HCT116 (cell line): ENCODE measurements around the gene SSR2. TPM values are rescaled to one million over a fixed set of nuclear protein-coding genes. Genes with fewer than 3 reads are reported as not detected.
A peak's percentile ranks its signal among the peaks of the same experiment; 100 is the strongest.

Experiments
- ATAC-seq: fragments of 200-7000 bp; cut with Tn5 transposase; 2 replicates; pipeline ENCODE4 v1.9.1; 2020; ENCODE audit warnings: mild to moderate bottlenecking, moderate library complexity
- BruUV-seq: library from RNA; stranded (reverse); fragments of 400-500 nt; replicated peaks from 2 replicates; lab custom pipeline; 2021; lab: Mats Ljungman, UMichigan
- CTCF ChIA-PET: fragments of 300-600 bp; sonication (Branson Sonifier 250); formaldehyde crosslinking; loops from one replicate; lab custom pipeline; 2021; ENCODE audit warnings: antibody characterized with exemption; lab: Charles Lee
- POLR2A ChIA-PET: fragments of 300-600, 350-600 bp; sonication (Branson Sonifier 250); formaldehyde crosslinking; loops from one replicate; lab custom pipeline; 2021; ENCODE audit warnings: antibody characterized with exemption; lab: Charles Lee
- RAD21 ChIA-PET, 2 experiments: fragments of 300-600 bp; sonication (Branson Sonifier 250); formaldehyde crosslinking; loops; one replicate each; lab custom pipeline; 2023; ENCODE audit warnings: low total read pairs in 2 of 2; ENCODE audit not compliant: uncharacterized antibody in 2 of 2, unreplicated experiment in 2 of 2, low non-redundant PET in 1 of 2; lab: Charles Lee
- DNase-seq: peaks from one replicate; pipeline ENCODE4 v3.0.0-alpha.2; 2010; ENCODE audit warnings: low read depth, low spot score
- H2AFZ ChIP-seq: fragments of 200-600 bp; shearing (Covaris generic), sonication (generic); 2 replicates; pipeline ENCODE4 v1.6.1; 2017; ENCODE audit warnings: low read depth, mixed run types, mixed read lengths, antibody characterized with exemption, low read length; ENCODE audit not compliant: poor library complexity, severe bottlenecking
- H3K27ac ChIP-seq: 2 replicates; pipeline ENCODE4 v1.5.1; 2012; ENCODE audit warnings: low read depth, low read length
- H3K27me3 ChIP-seq: fragments of 200-600 bp; sonication (generic); 2 replicates; pipeline ENCODE4 v1.6.1; 2016; ENCODE audit warnings: mixed run types, low read length, mixed read lengths; ENCODE audit not compliant: insufficient read depth
- H3K36me3 ChIP-seq, 2 experiments: fragments of 200-500 bp in 1 of 2; fragments of 200-600 bp in 1 of 2; sonication (Bioruptor generic) in 1 of 2; sonication (generic) in 1 of 2; 2 replicates each; pipeline versions ENCODE4 v1.5.1 to v1.6.1; 2014 to 2016; ENCODE audit warnings: low read length in 2 of 2, inconsistent platforms in 1 of 2, mixed read lengths in 1 of 2, mixed run types in 1 of 2; ENCODE audit not compliant: insufficient read depth in 2 of 2, control insufficient read depth in 1 of 2
- H3K4me1 ChIP-seq, 2 experiments: fragments of 200-600 bp in 1 of 2; sonication (generic) in 1 of 2; 2 replicates each; pipeline versions ENCODE4 v1.5.1 to v1.6.1; 2012 to 2017; ENCODE audit warnings: low read length in 2 of 2, inconsistent platforms in 1 of 2, mild to moderate bottlenecking in 1 of 2, mixed read lengths in 1 of 2, mixed run types in 1 of 2, moderate library complexity in 1 of 2; ENCODE audit not compliant: insufficient read depth in 2 of 2, control insufficient read depth in 1 of 2
- H3K4me2 ChIP-seq: fragments of 200-600 bp; sonication (generic); 2 replicates; pipeline ENCODE4 v1.6.1; 2017; ENCODE audit warnings: mixed run types, low read length, mixed read lengths
- H3K4me3 ChIP-seq, 2 experiments: fragments of 200-600 bp in 1 of 2; sonication (generic) in 1 of 2; replicated peaks in 1 of 2; 2 replicates each; pipeline ENCODE4 v1.5.1; 2011 to 2016; ENCODE audit warnings: low read length in 2 of 2, control low read depth in 1 of 2, low read depth in 1 of 2, mild to moderate bottlenecking in 1 of 2, mixed read lengths in 1 of 2, mixed run types in 1 of 2
- H3K79me2 ChIP-seq: fragments of 200-600 bp; sonication (generic); 2 replicates; pipeline ENCODE4 v1.6.1; 2017; ENCODE audit warnings: mild to moderate bottlenecking, mixed run types, low read length, moderate library complexity, mixed read lengths; ENCODE audit not compliant: insufficient read depth
- H3K9ac ChIP-seq: fragments of 200-600 bp; sonication (generic); 2 replicates; pipeline ENCODE4 v1.6.1; 2016; ENCODE audit warnings: low read length, mixed read lengths
- H3K9me2 ChIP-seq: fragments of 200-600 bp; sonication (generic), shearing (Covaris generic); 2 replicates; pipeline ENCODE4 v1.6.1; 2017; ENCODE audit warnings: mixed run types, mild to moderate bottlenecking, moderate library complexity; ENCODE audit not compliant: insufficient read depth
- H3K9me3 ChIP-seq, 2 experiments: fragments of 200-500 bp in 1 of 2; fragments of 200-600 bp in 1 of 2; sonication (Bioruptor generic) in 1 of 2; sonication (generic) in 1 of 2; 2 replicates each; pipeline ENCODE4 v1.6.1; 2014 to 2017; ENCODE audit warnings: low read length in 2 of 2, mixed read lengths in 2 of 2, inconsistent platforms in 1 of 2, low read depth in 1 of 2, mild to moderate bottlenecking in 1 of 2, mixed run types in 1 of 2, moderate library complexity in 1 of 2; ENCODE audit not compliant: control insufficient read depth in 1 of 2, insufficient read depth in 1 of 2
- H4K20me1 ChIP-seq: fragments of 200-600 bp; sonication (generic), shearing (Covaris generic); 2 replicates; pipeline ENCODE4 v1.6.1; 2017; ENCODE audit warnings: mixed run types, mild to moderate bottlenecking, moderate library complexity; ENCODE audit not compliant: insufficient read depth
- CBX3 ChIP-seq: IDR thresholded peaks from 2 replicates; pipeline ENCODE4 v1.6.1; 2012; ENCODE audit warnings: low read depth
- CEBPB ChIP-seq: IDR thresholded peaks from 2 replicates; pipeline ENCODE4 v1.6.1; 2012; ENCODE audit warnings: low read depth
- CTCF ChIP-seq, 3 experiments: fragments of 200-600 bp in 1 of 3; sonication (generic) in 1 of 3; IDR thresholded peaks in 2 of 3; conservative IDR thresholded peaks in 1 of 3; 2 replicates each; pipeline ENCODE4 v1.5.1; 2012 to 2017; ENCODE audit warnings: low read depth in 2 of 3, low read length in 2 of 3, antibody characterized with exemption in 1 of 3, borderline replicate concordance in 1 of 3, control low read depth in 1 of 3, mild to moderate bottlenecking in 1 of 3, mixed read lengths in 1 of 3, mixed run types in 1 of 3, moderate library complexity in 1 of 3; ENCODE audit not compliant: insufficient read depth in 1 of 3
- ELF1 ChIP-seq: IDR thresholded peaks from 2 replicates; pipeline ENCODE4 v1.6.1; 2012; ENCODE audit warnings: low read depth, borderline replicate concordance
- EZH2 ChIP-seq: fragments of 200-600 bp; sonication (generic); IDR thresholded peaks from 2 replicates; pipeline ENCODE4 v1.6.1; 2017; ENCODE audit warnings: antibody characterized with exemption, mixed run types
- FOSL1 ChIP-seq: IDR thresholded peaks from 2 replicates; pipeline ENCODE4 v1.6.1; 2012; ENCODE audit warnings: low read depth
- JUND ChIP-seq: IDR thresholded peaks from 2 replicates; pipeline ENCODE4 v1.6.1; 2012
- MAX ChIP-seq: IDR thresholded peaks from 2 replicates; pipeline ENCODE4 v1.6.1; 2012
- POLR2A ChIP-seq: IDR thresholded peaks from 2 replicates; pipeline ENCODE4 v1.7.0; 2011; ENCODE audit warnings: borderline replicate concordance; ENCODE audit not compliant: insufficient read depth, insufficient read length; ENCODE audit errors: extremely low read depth
- POLR2AphosphoS5 ChIP-seq: IDR thresholded peaks from 2 replicates; pipeline ENCODE4 v1.6.1; 2011; ENCODE audit warnings: mild to moderate bottlenecking, low read depth, low read length, moderate library complexity
- RAD21 ChIP-seq: IDR thresholded peaks from 2 replicates; pipeline ENCODE4 v1.6.1; 2012; ENCODE audit warnings: low read depth, mild to moderate bottlenecking
- REST ChIP-seq: IDR thresholded peaks from 2 replicates; pipeline ENCODE4 v1.6.1; 2012; ENCODE audit warnings: low read depth
- SIN3A ChIP-seq: IDR thresholded peaks from 2 replicates; pipeline ENCODE4 v1.6.1; 2012; ENCODE audit warnings: low read depth
- SRF ChIP-seq: IDR thresholded peaks from 2 replicates; pipeline ENCODE4 v1.6.1; 2012; ENCODE audit warnings: low read depth
- YY1 ChIP-seq: IDR thresholded peaks from 2 replicates; pipeline ENCODE4 v1.6.1; 2011; ENCODE audit warnings: low read length, low read depth, moderate library complexity, mild to moderate bottlenecking; ENCODE audit not compliant: insufficient replicate concordance; ENCODE audit errors: extremely low read depth
- intact Hi-C: fragments of 100-400 bp; cut with micrococcal nuclease; formaldehyde crosslinking; loops from 2 replicates; pipeline ENCODE4 v1.10.0; 2022
- total RNA-seq: library from RNA; stranded (reverse); gene quantifications from one replicate; pipeline ENCODE4 v1.2.1, GENCODE V29; 2021; ENCODE audit not compliant: unreplicated experiment

Gene SSR2
- total RNA-seq, 1 experiment from 2014 or later = 153 TPM

- Histone ChIP-seq H3K9me3 (no peaks in the 10 kb centered on the region), H3K4me1 (peaks cover 4 to 13% of the 10 kb centered on the region in 2 experiments; a peak in 3 of 4 replicates), H3K27ac (no peak overlapping the region), H3K36me3 (no peaks in the 10 kb centered on the region), H3K4me3 (no peak overlapping the region), H3K79me2 (no peaks in the 10 kb centered on the region), H3K27me3 (no peaks in the 10 kb centered on the region), H4K20me1 (no peaks in the 10 kb centered on the region), H2AFZ (peak overlapping the region; percentile 95), H3K9me2 (no peaks in the 10 kb centered on the region), H3K4me2 (peak overlapping the region; percentile 64), H3K9ac (peak overlapping the region; percentile 24; the same call in 1 of the 2 replicates)
- TF ChIP-seq RAD21 (peak; percentile 65), YY1 (peak; percentile 20), CTCF (IDR thresholded peaks at IDR 0.05 in 2 of 3, conservative IDR thresholded peaks at IDR 0.05 in 1 of 3; ENCODE audit: borderline replicate concordance in 1 of 3, insufficient read depth in 1 of 3, low read depth in 2 of 3, low read length in 2 of 3) (peak; percentile 73 to 93 (median 79)), SRF (no peak)
- intact Hi-C loops = loop anchor here (1.0 kb wide), 1 partner anchor 40 kb away; no protein-coding TSS in a partner anchor
- ATAC-seq (peak; percentile 98), DNase-seq (peak; percentile 48)
- ChIA-PET RAD21 (interaction anchor here (0.9 to 1.1 kb wide), 2 partner anchors 34 to 40 kb away, joined by 3 to 4 read pairs; no protein-coding TSS in a partner anchor), POLR2A (no interaction called here), CTCF (interaction anchor here (0.7 to 2.0 kb wide), 8 partner anchors 14 to 334 kb away, joined by 3 to 14 read pairs (median 4); partner anchors contain the start of genes RAB25 and UBQLN4)
- BruUV-seq = no TSS peak
These were observed 5.1 kb upstream of the SSR2 start for GRCh38 chr1:156025876-156026275.

- Histone ChIP-seq H3K4me1 (peaks cover 5 to 17% of the 10 kb centered on the region in 2 experiments; a peak in 3 of 4 replicates), H4K20me1 (no peaks in the 10 kb centered on the region), H3K4me2 (no peak overlapping the region), H3K9me3 (no peaks in the 10 kb centered on the region), H3K9ac (no peak overlapping the region), H3K79me2 (peaks cover 7% of the 10 kb centered on the region), H2AFZ (no peak overlapping the region), H3K36me3 (no peaks in the 10 kb centered on the region), H3K27ac (no peak overlapping the region), H3K27me3 (no peaks in the 10 kb centered on the region), H3K9me2 (no peaks in the 10 kb centered on the region), H3K4me3 (no peak overlapping the region)
- DNase-seq = no peak
- CTCF ChIA-PET = interaction anchor here (1.2 to 2.0 kb wide), 2 partner anchors 16 to 28 kb away, joined by 4 to 8 read pairs; partner anchors contain the start of gene UBQLN4
- RAD21 ChIA-PET = no interaction called here
- intact Hi-C loops = no loop called here
- no peak for ATAC-seq
- no TSS peak for BruUV-seq
- POLR2A ChIA-PET = no interaction called here
- TF ChIP-seq EZH2 = no peak
- no peak for TF ChIP-seq RAD21
- TF ChIP-seq POLR2A = no peak
- no peak for TF ChIP-seq REST
- no peak for TF ChIP-seq MAX
- TF ChIP-seq JUND = no peak
- no peak for TF ChIP-seq ELF1
- TF ChIP-seq YY1 = no peak
- no peak for TF ChIP-seq SIN3A
- no peak for TF ChIP-seq CEBPB
- no peak for TF ChIP-seq POLR2AphosphoS5
- no peak for TF ChIP-seq CBX3
- no peak for TF ChIP-seq FOSL1
These were observed 4.0 kb upstream of the SSR2 start for GRCh38 chr1:156024801-156025200.
